ENCODE measurements around the gene SLC22A17.

The SLC22A17 gene

DNA sequence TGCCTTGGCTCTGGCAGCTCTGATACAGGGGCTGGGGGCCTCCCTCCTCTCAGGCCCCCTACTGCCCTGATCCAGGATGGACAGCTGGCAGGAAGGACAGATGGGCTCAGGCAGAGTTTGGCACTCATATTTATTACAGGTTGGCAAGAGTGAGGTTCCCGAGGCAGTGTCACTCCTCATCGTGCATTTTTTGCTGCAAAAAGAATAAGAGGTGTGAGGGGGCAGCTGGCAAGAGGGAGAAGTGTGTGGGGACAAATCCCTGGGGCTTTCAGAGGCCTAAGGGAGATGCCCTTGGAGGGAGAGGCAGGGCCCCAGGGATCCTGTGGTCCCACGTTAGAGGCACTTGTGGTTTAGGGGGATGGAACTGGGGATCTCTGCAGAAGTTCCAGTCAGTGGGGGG, 29.2 kb upstream of the SLC22A17 start:
- DNase-seq: no peak

DNA sequence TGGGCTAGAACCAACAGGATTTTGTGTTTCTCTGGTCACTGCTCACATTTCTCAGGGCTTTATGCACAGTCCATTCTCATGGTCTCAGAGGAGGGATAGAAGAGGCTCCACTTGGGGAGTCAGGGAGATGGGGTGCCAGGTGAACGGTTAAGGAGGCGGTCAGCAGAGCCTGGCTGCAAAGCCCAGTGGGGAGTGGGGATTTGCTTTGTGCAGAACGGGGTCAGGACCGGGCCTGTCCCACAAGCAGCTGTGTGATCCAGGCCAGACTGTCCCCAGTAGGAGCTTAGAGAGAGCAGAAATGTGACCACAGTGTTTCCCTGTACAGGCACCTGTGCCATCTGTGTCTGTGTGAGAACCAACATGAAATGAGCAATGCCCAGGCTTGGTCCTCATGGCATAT, 28.3 kb upstream of the SLC22A17 start:
- DNase-seq: no peak

DNA sequence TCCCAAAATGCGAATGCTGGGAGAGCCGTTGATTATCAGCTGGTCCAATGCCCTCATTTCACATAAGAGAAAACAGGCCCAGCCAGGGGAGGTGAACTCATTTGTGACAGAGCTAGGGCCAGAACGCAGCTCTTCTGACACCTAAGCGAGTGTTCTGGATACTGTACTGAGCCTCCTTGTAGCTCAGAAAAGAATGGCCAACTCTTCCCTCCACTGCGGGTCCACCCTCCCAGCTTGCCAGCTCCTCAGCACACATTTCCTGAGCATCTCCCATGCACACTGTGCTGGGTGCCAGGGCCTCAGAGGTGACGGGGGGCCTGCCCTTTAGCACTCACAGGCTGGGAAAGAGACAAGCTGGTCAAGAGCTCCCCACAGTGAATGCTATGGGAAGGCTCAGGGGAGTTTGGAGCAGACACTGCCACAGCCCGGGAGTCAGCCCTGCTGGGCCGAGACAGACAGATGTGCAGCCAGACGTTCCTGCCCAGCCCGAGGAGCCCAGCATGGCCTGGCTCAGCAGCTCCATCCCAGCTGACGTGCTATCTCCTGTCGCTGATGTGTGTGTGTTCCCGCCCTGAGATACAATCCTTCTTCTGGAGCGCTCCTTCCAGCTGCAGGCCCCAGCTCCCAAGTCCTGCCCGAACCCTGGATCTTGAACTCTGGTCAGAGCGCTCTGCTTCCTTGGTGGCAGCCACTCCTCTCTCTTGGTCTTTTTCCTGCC, 27.7 kb upstream of the SLC22A17 start:
- DNase-seq: no peak

DNA sequence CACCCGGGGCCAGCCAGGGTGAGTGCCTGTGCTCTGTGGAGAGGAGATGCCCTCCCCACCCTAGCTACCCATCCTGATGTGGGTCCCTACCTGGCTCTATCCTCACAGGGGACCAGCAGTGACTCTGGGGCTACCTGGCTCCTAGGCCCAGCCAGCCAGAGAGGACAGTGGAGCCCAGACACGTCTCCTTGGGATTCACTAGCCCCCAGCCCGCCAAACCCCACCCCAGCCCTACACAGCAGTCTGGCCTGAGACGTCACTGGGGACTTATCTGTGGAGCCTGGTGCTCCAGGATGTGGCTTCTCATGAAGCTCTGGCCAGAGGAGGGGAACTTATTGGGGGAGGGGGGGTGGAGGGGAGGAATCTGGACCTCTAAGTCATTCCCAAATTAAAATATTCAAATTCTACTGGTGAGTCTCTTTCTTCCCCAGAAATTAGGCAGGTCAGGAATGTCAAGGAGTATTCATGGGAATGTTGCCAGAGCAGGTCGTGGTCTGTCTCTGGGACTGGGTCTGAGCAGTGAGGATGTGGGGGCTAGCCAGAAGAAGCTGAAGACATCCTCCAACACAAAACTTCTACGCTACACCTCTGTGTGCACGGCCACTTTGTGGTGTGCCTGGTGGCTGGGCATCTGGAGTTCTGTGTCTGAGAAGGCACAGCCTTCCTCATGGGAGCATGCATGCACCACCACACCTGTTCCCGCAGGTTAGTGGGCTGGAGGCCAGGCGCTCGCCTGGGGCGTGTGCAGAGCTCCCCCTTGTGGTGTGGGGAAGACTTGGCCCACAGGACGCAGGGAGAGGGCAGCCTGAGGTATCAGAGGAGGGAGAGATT, 26.9 kb upstream of the SLC22A17 start:
- peak; percentile 30 for DNase-seq

DNA sequence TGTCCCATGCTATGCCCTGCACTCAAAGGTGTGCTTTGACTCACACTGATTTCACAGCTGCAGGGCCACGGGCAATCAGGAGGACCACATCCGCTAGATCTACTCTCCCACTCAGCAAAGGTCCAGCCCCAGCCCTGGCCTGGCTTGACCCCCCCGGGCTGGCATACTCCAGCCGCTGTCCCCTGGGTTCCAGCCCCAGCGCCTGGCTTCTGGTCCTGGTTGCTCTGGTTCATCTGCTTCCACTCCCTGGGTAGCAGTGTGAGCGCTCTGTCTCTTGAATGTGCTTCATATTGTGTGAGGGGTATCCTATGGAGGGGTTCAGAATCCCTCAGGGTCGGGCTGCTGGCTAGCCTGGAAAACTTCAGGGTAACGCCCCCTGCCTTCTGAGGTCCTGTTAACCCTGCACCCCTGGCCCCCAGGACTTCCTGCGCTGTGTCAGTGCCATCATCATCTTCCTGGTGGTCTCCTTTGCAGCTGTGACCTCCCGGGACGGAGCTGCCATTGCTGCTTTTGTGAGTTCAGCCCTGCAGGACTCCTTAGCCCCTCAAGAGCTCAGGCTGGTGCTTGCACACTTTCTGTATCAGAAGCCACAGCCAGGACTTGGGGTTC, 26.0 kb upstream of the SLC22A17 start:
- no peak for DNase-seq

DNA sequence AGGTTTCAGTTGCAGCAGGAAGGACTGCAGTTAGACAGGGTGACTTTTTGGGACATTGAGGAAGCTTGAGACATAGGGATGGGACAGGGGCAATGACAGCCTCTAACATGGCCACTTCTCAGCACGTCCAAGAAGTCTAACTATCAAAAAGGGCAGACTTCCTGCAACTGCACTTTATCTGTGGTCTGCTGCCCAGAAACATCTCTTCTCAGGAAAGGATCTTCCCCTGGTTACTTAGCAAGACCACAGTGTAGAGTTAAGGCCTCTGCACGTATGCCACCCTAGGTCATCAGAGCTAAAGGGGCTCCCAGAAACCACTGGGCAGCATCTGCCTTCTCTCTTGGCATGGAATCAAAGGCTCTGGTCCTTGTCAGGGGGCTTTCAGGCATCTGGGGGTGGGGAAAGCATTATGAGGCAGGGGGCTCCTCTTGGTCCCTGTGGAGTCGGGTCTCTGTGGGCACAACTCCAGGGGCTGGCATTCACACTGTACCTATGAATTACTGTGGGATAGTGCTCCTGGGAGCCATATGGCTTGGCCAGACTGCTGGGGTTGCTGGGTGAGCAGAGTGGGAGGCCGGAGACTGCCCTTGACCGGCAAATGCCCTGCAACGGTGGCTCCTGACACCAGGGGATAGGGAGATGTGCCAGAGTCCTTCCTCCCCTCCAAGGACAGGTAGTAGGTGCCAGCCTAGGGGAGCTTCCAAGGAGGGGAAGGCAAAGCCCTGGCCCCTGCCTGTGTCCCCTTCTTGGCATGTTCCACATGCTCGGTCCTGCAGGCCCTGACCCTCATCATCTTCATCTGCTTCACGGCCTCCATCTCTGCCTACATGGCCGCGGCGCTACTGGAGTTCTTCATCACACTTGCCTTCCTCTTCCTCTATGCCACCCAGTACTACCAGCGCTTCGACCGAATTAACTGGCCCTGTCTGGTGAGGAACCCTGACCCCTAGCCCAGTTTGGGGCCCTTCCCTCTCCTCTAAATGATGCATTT, 25.2 kb upstream of the SLC22A17 start:
- no peak for DNase-seq

DNA sequence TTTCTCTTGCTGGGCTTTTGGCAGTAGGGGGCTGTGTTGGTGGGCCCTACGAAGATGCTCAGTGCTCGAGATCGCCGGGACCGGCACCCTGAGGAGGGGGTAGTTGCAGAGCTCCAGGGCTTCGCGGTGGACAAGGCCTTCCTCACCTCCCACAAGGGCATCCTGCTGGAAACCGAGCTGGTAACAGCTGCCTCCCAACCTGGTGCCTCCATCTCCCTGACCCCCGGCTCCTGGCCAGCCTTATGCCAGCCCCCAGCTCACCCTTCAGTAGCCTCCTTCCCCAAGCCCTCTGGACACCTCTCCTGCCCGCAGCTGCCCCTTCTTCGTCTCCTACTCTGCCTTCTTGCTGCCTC, 24.5 kb upstream of the SLC22A17 start:
- no peak for DNase-seq

DNA sequence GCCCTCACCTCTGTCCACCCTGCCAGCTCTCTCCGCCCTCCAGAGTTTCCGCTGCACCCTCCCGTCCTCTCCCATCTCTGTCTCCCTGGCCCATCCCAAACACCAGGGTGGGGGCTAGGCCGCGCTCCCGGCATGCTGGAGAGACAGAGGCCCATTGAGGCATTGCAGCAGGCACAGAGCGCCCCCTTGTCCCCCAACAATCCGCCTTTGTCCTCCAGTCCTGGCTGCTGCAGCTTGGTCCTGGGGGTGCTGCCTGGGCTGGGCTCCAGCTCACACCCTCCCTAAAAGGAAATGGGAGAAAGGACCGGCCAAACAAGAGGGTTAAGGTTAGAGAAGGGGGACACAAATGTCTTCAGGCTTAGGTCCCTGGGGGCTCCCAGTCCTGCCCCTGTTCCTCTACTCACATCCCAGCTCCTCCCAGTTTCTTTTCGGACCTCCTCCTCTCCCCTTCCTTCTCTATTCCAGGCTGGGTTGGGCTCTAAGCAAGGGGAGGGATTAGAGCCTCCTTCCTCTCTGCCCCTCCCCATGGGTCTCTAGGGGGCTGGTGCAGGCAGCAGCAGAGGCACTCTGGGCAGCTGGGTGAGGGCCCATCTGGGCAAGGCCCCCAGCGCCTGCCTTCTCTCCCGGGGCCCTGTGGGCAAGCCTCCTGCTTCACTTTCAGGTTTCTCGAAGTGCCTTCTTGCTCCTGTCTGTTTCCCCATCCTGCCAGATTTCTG, 24.0 kb upstream of the SLC22A17 start, which contains the start of gene CMTM5:
CMTM5 (plus strand) TSS at position 565 of the 716 bp plus-strand sequence. CDS start 206 bp downstream, outside the sequence.
- peak; percentile 25 for DNase-seq

DNA sequence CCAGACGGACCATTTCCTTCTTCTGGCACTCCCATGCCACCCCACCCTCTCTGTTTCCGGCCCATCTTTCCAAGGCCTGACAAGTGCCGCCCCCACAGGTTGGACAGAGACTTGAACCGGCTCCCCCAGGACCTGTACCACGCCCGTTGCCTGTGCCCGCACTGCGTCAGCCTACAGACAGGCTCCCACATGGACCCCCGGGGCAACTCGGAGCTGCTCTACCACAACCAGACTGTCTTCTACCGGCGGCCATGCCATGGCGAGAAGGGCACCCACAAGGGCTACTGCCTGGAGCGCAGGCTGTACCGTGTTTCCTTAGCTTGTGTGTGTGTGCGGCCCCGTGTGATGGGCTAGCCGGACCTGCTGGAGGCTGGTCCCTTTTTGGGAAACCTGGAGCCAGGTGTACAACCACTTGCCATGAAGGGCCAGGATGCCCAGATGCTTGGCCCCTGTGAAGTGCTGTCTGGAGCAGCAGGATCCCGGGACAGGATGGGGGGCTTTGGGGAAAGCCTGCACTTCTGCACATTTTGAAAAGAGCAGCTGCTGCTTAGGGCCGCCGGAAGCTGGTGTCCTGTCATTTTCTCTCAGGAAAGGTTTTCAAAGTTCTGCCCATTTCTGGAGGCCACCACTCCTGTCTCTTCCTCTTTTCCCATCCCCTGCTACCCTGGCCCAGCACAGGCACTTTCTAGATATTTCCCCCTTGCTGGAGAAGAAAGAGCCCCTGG, 23.0 kb upstream of the SLC22A17 start:
- DNase-seq: no peak

DNA sequence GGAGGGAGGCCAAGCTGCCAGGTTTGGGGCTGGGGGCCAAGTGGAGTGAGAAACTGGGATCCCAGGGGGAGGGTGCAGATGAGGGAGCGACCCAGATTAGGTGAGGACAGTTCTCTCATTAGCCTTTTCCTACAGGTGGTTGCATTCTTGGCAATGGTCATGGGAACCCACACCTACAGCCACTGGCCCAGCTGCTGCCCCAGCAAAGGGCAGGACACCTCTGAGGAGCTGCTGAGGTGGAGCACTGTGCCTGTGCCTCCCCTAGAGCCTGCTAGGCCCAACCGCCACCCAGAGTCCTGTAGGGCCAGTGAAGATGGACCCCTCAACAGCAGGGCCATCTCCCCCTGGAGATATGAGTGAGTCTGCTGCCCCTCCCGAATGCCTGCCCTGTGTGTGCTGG, 20.4 kb upstream of the SLC22A17 start:
- DNase-seq: no peak

DNA sequence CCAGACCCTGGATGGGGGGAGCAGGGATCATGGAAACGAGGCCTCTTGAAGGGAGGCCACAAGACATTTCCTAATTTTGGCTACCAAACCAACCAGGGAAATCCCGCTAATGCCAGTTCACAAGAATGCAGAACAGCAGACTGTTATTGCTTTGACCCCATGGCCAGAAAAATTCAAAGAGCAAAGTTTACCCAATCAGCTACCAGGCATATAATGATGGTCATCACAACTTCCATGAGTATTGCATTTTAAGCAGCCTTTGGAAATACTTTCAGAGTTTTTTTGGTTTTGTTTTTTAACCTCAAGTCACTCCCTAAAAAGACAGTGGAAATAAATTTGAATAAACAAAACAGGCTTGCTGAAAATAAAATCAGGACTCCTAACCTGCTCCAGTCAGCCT, 19.8 kb upstream of the SLC22A17 start, which contains the start of gene IL25:
IL25 (plus strand) TSS at position 301 of the 400 bp plus-strand sequence.
- DNase-seq: no peak

DNA sequence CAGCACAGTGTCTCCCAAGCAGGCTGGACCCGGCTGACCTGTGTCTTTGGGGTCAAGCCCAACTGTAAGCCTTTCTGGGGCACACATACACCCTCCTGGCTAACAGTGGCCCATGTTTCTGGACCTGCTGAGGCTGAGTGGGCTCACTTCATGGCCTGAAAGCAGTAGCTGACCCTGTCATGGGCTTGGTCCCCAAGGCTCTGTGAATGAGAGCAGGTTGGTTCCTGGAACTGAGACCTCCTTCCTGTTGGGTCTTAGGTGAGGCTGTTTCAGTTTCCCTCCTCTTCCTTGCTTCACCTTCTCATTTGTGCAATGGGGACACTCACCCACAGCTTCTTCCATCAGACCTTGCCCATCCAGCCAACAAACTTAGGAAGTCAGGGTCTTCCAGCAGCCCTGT, 19.2 kb upstream of the SLC22A17 start:
- no peak for DNase-seq

DNA sequence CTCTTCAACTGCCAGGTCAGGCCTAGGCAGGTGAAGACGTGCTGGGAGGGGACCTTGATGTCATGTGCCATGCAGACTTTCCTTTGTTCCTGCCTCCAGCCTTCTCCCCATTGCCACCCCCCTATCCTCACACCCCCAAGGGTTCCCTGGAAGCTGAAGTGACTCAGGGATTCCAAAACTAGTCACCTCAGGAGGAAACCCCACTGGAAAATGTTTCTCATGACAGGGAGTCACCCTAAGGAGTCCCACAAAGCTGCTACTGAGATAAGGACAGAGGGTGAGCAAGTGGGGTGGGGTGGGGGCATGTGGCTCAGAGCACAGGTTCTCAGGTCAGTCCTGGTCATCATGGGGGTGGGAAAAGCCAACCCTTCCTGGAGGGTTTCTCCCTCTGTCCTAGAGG, 17.5 kb upstream of the SLC22A17 start:
- DNase-seq: no peak

DNA sequence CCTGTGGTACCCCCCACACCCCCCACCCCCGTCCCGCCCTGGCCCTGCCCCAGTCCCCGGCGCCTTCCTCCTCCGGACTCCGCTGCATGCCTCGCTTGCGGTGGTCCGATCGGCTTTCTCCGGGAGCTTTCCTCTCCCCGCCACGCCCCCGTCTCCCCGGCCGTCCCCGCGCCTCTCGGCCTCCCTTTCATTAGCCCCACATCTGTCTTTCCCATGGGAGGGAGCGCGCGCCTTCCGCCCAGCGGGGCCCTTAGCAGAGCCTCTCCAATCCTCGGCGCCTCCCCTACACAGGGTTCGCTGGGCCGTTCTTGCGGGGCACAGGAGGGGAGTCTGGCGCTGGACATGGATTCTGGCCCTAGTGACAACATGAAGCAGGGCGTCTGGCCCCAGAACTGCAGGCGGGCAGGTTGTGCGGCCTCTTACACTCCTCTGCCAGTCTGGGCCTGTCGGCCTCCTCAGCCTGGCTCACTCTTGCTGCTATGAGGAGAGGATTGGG, 13.8 kb upstream of the SLC22A17 start:
- DNase-seq: peak; percentile 77

DNA sequence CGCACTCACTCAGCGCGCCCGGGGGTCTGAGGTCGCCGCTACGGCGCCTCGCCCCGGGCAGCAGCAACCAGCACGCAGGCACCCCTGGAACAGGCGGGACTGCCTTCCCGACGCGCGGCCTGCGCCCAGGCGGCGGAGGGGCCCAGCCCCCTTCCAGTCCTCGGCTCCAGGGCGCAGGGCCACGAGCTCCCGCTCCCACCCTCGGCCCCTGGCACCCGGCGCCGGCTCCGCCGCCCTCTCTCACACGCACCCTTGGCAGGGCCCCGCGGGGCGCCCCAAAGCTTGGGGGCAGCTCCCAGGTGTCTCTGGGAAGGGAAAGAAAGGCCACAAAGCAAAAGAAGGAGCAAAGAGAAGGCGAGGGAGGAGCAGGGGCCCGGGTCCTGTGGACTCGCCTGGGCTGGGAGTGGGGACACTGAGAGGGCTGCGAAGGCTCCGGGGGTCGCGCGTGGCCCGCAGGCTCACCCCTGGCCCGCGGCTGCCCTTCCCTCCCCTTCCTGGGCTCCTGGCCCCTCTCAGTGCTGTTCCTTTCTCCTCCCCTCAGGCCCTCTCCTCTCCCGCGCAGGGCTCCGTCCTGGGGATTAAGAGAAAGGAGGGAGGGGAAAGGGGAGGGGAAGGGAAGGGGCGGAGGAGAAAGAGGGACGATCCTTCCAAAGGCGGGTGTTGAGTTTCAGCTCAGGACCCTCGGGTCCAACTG, 13.2 kb upstream of the SLC22A17 start:
- DNase-seq: peak; percentile 85

DNA sequence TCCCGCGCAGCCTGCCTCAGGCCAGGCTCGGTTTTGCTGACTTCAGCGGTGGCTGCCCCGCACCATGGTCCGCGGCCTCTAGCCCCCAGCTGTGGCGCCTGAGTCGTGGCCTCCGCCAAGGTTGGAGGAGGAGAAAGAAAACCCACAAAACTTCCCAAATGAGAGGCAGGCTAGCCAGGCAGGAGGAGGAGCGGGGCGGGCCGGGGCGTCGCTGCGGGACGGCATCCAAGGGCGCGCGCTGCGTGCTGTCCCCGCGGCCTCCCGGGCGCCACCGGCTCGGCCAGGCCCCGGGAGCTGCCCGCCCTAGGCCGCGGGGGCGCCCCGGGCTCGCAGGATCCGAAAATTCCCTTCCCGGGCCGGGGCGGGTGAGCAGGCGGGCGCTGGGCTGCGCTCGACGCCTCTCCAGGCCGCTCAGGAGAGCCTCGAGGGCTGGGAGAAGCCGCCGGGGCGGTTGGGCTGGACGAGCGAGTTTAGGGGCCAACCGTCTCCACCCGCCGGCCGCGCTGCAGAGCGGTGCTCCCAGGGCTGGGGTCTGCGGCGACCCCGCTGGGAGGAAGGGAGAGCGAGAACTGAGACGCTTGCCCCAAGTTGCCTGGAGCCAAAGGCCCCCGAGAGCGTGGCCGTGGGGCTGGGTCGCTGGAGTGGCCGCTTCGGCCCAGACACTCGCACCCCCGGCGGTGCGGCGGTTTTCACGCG, 12.5 kb upstream of the SLC22A17 start, which contains the start of gene EFS:
EFS (minus strand) TSS at position 137 of the 696 bp plus-strand sequence. CDS start 147 bp downstream, outside the sequence.
- DNase-seq: peak; percentile 55

DNA sequence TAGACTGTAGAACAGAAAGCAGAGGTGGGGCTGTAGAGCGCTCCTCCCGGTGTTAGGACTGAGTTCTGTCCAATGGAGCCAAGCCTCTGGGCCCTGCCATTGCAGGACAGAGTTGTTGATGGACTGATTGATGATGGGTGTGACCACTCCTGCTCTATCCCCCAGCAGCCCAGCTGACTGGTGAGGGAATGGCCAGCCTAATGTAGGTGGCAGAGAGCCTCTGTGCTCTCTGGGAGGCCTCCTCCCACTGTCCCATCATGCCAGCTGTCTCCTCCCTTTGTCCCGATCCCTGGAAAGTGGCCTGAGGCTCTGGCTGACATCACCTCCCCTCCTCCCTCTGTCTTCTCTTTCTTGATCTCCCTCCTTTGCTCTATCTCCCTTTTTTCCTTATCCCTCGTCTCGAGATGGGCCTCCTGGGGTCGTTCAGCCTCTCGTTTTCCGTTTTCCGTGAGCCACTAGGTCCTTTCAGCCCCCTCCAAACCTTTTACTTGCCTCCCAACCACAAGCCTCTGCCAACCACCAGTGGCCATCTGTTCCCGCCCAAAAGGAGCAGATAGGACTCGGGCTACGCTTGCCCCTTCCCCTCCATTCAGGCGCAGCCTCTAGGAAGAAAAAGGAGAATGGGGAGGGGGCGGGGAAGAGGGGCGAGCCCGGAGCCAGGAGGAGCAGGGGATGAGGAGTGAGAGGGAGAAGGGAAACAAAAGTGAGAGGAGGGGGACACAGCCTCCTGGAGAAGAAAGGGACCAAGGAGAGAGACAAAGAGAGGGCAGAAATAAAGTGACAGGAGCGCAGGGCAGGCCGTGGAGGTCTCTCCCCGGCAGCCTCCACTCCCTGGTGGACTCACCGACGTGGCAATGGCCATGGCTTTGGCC, 11.7 kb upstream of the SLC22A17 start:
- DNase-seq: peak; percentile 72

DNA sequence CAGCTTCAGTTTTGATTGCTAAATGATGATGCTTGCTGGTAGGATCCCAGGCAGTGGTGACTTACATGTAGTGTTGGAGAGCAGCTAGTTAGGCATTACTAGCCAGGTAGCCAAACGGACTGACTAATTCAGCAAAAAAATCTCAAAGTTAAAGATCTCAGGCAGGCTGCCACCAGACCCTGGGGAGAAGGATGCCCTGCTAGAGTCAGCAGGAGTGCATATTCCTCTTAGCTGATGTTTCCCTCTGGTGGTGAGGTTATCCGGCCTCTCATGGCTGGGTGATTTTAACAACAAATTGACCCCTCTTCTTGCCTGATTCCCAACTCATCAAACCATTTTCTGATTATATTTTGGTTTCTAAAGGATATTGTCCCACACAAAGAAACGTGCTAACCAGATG, 9.5 kb upstream of the SLC22A17 start:
- DNase-seq: no peak

Measured in fibroblast of skin of scalp (primary cell).